Measurements from ENCODE around the gene GK2.

The GK2 gene

DNA sequence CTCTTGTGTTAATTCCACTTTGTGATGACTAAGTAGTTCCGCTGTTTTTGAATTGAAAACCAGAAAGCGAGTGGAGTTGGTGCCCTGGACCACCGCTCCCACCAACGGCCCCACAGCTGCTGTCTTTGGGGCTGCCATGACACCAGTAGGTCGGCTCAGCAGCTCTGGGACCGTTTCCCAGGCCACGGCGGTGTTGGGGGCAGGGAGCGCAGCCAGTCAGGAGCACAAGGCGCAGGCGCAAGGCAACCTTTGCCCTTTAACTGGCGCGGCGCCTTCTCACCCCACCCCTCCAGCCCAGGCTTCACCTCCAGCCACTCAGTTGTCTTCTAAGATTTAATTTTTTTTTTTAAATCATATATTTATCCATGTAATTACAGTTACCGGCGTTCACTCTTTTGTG lies at the start of gene GK2:
Gene GK2, minus strand, starts transcription at position 166 of the 400 bp plus-strand sequence. Its CDS starts 28 bp downstream, at position 138.
- no peak for DNase-seq

DNA sequence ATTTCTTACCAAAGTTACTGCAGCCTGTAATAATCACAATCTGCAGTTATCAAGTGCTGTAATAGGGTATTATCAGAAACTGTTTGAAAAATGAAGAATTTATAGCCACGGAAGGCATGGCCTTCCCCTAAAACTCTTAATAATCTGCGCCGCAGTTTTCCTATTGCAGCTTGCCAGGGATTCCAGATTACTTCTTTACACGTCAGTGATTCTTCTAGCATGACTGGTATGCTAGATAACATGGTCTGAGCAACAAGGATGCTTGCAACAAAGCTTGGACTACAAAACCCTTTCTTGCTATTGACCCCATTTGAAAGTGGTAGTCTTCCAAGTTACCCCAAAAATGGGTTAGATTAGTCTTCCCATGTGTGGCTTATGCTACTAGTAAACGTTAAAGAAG lies 47.2 kb upstream of the GK2 start:
- DNase-seq, result no peak

DNA sequence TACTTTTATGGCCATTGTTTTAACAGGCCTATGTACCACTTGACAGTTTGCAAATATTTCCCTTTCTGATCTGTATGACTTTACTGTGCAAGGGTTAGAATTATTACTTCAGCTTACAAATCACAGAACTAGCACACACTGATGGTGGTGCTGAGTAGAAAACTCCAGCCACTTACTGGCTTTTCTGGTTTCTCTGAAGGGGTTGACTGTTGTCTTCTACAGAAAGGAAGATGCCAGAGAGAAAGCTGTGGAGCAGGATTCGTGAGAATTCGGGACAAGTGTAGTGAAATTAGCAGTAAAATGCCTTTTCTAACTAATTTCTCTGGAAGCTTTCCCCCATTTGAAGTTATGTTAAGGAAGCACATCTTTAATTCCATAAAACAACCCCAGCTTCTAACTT lies 46.6 kb upstream of the GK2 start:
- no peak for DNase-seq

DNA sequence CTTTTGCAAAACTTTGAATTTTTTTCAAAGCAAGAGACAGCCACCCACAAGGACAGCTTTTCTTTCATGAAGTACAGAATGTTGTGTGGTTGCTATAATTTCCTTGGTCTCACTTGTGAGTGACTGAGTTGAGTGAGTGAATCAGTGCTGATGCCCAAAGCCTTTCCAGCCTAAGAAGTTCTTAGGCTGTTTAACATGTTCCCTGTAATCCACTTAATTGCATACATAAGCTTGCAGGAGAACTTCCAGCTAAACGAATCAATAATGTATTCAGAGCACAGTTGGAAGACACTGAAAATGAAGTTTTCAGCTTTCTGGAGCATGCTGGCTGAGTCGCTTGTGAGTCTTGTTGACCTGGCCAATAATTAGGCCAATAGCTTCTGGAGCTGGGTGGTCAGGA lies 42.0 kb upstream of the GK2 start:
- DNase-seq, result no peak

DNA sequence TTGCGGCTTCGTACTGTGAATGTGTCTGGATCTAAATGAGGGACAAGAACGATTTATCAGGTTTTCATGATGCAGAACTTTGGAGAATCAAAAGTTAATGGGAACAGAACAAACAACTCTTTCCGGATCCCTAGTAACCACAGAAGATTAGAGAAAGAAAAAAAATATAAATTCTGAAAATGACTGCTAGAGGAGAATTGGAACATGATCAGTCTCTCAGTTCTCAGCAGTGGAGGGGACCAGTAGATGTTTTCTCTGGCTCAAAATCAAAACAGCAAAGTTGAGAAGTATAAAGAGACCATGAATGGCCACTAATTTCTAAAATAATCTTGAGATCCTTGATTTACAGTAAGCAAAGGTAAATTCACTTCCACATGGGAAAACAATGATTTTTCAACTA lies 38.1 kb upstream of the GK2 start:
- DNase-seq, result no peak

DNA sequence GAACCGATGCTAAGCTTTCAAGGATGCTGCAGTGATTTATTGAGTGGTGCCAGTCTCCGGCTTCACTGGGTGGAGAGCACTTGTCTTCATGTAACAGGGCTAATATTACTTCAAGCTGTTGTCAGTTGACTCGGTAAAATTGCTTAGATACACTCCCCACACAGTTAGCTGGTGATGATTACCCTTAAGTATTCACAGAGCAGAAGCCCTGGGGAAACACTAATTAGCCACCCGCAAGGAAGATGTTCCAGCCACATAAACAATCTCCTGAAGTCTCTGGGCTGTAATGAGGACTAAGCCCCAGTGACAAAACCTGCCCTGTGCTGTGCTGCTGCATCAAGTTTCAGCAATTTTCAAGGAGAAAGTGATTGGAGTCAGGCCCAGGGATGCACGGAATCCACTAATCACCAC lies 37.3 kb upstream of the GK2 start:
- peak; percentile 63 for DNase-seq

DNA sequence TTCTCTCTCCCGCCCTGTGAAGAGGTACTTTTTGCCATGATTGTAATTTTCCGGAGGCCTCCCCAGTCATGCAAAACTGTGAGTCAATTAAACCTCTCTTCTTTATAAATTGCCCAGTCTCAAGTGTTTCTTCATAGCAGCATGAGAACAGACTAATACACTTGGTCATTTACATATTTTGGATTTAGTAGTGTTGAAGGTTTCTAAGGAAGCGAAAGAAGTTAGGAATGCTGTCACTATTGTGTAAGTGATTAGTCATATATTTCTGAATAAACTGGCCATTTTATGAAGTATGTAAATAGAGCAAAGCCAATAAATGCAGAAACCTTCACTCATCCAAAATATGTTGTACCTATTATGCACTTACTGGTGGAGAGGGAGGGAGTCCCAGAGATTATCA lies 34.4 kb upstream of the GK2 start:
- DNase-seq, result peak; percentile 45

DNA sequence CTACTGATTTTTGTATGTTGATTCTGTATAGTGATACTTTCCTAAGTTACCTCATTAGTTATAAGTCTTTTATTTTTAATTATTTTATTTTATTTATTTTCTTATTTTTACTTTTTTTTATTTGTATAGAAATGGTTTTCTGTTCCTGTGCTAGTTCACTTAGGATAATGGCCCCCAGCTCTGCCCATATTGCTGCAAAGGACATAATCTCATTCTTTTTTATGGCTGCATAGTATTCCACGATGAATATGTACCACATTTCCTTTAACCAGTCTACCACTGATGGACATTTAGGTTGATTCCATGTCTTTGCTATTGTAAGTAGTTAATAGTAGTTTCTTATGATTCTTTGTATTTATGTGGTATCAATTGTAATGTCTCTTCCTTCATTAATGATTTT lies 31.5 kb upstream of the GK2 start:
- DNase-seq, result no peak

DNA sequence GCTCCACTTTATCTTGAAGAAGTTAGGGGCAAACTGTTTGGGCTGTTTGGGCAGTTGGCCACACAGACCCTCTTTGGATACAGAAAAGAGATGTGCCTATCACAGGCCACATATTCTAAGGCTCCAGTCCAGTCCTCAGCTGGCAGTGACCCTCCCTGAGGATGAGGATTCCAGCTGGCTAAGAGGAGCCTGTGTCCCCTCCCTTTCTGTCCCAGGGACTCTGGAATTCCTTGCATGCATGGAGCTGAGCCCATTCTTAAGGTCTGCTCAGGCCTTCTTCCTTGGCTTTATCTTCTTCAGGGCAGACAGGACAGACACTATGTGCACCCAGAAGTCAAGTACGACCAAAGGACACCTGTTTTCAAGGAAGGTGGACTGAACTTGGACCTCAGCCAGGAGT lies 23.8 kb upstream of the GK2 start:
- no peak for DNase-seq

DNA sequence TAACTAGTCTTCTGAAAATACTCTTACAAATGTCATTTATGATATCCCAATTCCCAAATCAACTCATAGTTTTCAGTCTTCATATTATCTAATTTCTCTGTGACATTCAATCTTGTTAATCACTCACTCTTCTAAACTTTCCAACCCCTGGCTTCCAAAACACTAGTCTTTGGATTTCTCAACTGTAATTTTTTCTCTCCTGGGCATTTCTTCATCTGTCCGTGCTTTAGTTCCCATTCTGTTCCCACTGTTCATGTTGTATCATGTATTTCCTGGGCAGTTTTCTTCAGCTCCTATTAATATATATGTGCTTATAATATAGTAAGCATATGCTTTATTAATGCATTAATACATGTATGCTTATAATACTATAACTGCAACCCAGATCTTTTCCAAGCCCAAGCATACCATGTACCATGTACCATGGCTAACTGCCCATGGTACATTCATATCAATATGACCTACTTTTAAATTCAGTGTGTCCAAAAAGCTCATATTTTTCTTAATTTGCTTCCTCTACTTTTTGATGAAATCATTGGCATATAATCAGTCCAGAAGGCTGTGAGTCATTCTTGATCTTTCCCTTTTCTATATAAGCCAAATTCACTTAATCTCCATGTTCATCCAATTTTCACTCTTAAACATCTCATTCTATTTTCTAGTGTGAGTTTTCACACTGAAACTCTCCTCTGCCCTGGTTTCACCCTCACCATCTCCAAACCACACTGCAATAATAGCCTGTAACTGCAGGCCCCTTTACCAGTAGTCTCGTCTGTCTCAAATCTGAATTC lies 21.3 kb upstream of the GK2 start:
- no peak for DNase-seq

DNA sequence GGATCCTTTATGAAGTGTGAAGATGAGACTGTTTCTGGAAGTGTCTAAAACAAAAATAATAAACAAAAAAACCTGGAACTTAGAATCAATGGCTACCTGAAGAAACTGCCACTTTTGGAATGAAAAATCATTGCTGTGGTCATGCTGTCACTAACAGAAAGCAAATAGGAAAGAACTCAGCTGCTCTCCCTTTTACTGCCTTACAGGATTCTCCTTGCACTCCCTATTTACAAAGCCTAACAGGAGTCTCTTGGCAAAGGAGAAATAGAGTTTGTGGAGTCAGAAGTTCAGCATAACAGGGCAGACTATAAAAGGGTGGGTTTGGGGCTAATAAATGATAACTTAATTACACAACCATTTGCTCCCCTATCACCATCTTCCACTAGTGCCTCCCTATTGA lies 19.0 kb upstream of the GK2 start:
- DNase-seq, result no peak

DNA sequence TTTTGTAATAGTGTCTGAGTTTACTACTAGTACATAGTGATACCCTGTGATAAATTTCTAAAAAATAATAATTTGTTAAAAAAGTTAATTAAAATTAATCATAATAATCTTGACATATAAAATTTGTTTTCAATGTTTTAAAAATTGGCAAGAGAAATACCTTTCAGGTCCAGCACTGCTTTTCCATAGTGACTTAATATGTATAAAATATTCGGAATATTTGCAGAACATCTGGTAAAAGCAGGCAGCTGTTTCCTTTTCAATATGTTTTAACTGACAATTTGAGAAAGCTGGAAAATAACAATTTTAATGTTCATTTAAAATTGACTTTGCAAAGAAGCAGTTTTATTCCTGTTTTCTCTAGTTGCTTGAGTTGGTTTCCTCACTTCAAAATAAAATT lies 17.6 kb upstream of the GK2 start:
- DNase-seq, result no peak

DNA sequence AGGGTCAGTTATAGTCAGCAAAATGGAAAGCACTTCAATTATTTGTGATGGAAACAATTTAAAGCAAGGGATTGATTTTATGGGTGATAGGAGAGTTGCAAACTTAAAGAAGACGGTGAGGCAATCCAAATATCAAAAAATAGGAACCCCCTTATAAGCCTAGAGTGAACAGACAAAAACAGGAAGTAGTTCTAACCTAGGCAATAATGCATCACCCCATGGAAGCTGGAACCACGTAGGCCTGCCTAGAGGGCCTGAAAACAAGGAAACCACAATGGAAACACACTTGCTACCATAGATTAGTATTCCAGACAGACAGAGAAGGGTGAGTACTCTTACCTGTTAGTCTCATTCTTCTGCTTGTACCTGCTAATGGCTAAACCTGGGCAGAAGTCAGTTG lies 13.5 kb upstream of the GK2 start:
- no peak for DNase-seq

DNA sequence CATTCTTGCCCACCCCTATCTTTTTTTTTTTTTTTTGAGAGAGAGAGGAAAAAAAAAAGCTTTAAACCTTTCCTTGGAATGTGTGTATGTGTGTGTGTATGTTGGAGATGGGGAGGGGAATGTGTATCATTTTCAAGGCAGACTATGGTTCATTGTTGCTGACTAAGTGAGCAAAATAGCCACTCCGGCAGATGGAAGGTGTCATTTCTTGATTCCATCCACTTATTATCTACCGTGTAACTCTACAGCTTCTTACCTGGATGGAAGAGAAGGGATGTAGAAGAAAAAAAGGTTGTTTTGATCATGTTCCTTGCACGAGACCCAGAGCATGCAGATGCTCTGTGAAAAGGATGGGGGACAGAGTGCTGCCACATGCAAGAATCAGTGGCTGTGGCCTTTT lies 5.9 kb upstream of the GK2 start:
- no peak for DNase-seq

DNA sequence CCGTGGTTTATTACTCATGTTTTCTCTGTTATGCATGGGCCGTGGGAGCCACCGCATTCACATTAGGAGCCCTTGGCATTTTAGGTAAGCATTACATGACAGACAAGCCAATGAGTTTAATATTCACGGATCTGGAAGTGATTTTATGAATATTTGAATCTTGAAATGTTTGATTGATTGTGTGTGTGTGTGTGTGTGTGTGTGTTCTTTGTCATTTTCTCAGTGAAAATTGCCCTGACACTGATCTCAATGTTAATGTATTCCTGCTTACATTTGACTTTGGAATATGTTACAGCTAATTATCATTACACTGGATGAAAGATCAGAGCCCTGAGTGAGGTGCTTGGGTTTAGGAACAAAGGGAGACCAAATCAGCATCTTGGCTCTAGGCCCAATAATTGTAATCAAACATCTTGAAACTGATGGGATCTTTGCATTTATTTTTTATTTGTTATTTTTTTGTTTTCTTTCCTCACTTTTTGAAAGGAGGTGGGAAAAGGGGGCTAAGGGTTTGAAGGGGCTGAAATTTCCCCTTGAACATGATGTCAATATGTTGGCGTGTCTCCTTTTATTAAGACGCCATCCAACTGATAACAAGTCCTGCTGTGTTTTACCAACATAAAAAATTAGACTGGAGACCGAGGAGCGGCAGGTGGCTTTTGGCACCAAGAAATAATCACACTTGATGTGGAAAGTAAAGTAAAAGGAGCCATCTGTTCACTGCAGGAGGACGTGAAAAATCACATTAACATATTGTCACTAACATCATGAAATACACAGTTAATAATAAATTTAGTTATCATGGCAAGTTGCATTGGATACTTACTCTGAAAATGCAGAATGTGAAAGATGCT lies 5.2 kb upstream of the GK2 start:
- no peak for DNase-seq

DNA sequence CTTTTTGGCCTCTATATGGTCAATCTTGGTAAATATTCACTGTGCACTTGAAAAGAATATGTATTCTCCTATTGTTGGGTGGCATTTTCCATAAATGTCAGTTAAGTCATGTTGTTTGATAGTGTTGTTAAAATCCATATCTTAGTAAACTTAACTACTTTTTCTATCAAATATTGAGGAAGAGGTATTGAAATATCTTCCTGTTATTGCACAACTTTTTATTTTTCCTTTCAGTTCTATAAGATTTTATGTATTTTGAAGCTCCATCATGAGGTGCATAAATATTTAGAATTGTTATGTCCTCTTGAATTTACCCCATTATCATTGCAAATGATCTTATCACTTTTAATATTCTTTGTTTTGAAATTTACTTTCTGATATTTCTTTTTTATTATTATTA lies 3.4 kb downstream of the GK2 start:
- DNase-seq, result no peak

DNA sequence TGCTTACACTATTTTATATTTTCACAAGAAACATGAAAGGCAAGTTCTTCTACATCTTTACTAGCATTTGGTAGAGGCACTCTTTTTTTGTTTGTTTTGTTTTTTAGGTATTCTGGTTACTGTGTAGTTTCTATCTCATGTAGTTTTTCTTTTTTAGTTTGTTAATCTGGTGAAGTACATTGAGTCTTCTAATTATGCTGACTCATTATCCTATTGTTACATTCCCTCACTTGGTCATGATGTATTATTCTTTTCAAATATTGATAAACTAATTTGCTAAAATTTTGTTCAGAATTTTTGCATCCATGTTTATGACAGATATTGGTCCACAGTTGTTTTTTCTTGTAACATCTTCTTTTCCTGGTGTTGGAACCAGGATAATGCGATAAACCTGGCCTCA lies 4.7 kb downstream of the GK2 start:
- DNase-seq, result no peak

DNA sequence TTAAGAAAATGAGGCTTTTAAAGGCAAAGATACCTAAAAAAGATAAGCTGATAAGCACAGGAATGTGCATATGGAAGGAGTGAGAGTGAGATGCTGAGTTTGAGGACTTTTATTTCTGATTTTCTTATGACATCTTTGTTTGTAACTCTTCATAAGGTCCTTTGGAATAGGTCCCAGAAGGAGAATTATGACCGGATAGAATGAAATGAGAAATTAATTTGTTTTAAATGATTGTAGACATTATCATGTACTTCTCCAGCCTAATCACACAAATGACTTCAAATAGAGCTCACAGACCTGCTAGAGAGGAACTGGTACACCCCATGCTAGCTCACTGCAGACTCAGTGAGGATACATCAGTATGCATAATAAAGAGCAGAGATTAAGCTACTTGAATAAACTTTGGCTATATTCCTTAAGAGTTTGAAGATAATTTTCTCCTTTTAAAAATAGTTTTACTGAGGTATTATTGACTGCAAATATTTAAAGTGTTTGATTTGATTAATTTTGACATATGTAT lies 5.6 kb downstream of the GK2 start:
- no peak for DNase-seq

DNA sequence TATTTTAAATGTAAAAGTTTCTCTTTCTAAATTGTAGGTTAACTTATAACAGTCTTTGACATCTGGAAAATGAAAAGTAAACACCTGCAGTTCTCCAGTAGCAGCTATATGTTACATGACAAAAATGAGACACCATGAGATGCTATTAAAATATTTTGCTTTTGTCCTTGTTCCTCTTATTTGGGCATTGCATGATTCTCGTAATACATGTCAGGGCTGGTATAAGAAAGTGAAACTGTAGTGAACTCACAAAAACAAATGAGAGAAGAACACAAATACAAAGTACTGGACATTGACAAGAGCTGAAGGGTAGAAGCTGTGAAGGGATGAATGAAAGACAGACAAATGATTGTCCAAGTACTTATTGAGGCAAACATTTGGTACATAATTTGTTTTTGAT lies 9.0 kb downstream of the GK2 start:
- no peak for DNase-seq

DNA sequence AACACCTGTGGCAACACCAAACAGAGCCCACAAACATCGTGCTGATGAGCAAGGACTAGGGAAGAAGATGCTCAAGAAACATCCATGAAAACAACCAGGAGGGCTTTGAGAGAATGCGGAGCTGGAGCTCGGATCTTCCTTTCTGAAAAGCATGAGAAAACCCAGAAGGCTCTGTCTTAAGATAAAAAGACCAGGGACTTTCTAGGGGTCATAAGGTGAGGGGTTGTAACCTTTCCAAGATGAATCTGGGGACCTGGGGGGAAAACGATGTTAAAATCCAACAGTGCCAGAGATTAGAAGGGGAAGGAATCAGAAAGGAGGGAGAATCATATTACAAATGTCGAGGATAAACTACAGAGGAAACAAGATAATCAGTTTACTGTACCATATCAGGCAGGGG lies 10.1 kb downstream of the GK2 start:
- DNase-seq, result no peak

DNA sequence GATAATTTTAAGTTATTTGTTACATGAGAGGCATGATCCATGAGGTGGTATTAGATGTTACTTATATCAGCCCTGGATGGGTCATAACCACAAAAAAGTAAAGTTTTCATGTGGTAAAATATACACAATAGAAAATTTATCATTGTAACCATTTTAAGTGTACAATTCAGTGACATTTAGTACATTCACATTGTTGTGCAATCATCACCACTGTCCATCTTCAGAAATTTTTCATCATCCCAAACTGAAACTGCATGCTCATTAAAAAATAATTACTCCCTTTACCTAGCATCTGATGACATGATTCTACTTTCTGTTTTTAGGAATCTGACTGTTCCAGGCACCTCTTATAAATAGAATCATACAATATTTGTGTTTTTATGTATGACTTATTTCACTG lies 11.2 kb downstream of the GK2 start:
- DNase-seq, result no peak

DNA sequence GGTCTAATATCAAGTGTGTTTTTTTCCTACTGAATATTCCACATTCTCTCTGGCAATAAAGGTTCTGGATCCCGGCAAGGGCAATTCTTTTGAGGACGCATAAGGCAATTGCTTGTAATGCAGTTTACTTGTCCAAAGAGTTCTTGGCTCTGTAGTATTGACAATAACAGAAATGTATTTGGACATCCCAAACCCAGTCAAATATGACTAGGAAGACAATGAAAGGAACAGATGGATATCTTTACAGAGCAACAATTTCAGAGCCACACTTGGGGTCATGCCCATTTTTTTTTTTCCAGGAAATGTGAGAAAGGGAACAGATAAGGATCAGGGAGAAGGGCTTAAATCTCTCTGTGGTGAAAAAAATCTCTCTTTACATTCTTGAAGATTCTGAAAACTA lies 12.2 kb downstream of the GK2 start:
- no peak for DNase-seq

DNA sequence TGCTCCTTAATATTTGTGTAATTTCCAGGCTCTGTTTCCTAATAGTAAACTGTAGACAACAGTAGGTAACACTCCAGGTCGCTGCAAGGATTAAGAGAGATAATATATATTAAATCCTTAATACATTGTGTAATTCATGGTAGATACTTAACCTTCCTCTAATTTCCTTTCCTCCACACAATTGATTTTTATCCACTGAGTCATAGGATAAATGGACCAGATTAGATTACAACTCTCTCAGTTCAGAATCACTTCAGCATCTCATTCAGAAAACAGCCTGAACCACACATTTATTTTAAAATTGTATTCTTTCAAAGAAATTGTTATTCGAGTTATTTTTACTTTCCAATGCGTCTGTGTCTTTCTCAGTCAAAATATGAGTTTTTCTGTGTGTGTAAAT lies 17.1 kb downstream of the GK2 start:
- peak; percentile 14 for DNase-seq

DNA sequence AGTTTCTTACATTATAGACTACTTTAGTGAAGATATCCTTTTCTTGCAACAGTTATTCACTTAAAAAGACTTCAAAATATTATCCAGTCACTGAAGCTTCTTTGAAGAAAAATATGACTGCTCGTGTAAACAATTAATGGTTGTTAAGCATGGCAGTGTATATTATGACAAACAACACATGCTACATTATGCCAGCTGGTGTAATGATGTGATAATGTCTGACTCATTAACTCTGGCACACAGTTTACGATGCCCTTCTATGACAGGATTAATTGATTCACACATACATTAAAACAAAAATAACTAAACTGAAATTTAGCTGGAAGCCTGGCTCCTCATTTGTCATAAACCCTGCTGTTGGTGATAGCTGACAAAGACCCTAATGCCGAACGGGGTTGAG lies 22.4 kb downstream of the GK2 start:
- DNase-seq, result no peak
